GM12892 (cell line): ENCODE data around the gene EXOSC7.

Experiments used
- POLR2A ChIP-seq: IDR thresholded peaks from 2 replicates; pipeline ENCODE4 v1.6.1; 2011; ENCODE audit warnings: low read depth, low read length, control low read depth
- TAF1 ChIP-seq: IDR thresholded peaks from 2 replicates; pipeline ENCODE4 v1.6.1; 2011; ENCODE audit warnings: low read depth, mild to moderate bottlenecking, control low read depth, low read length, borderline replicate concordance

DNA sequence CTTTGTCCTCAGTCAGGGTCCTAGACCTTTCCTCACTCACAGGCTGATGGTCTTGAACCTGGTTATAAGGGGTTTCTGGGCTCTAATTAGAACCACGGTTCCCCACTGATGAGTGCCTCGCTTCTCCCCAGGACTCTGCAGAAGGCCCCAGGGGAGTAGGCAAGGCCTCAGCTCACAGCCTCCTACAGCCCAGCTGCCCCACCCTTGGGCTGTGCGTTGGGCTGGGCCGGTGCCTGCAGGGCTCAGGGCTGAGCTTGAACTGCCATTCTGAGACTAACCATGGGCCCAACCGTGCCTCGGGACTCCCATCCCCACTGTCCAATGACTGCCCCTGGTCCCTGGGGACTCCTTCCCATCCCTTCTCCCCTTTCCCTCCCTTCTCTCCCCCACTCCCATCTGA lies 75.6 kb downstream of the EXOSC7 start:
- TF ChIP-seq TAF1 (no peak), POLR2A (no peak)
